HG03060 (cell line): ENCODE data around the gene NOTCH1.

Experiments used
- ATAC-seq: cut with Tn5 transposase; IDR thresholded peaks from one replicate; pipeline ENCODE4 v1.9.1; 2021; ENCODE audit warnings: low read depth, moderate number of reproducible peaks; ENCODE audit not compliant: unreplicated experiment

Gene NOTCH1

GRCh38 chr9:136549010-136549980, 3.4 kb upstream of the NOTCH1 start:
- no peak for ATAC-seq

GRCh38 chr9:136547508-136548215, 1.8 kb upstream of the NOTCH1 start:
- ATAC-seq = no peak

GRCh38 chr9:136546697-136547501, 1.1 kb upstream of the NOTCH1 start:
- no peak for ATAC-seq

GRCh38 chr9:136545692-136545964, 220 bp downstream of the NOTCH1 start:
- no peak for ATAC-seq

- ATAC-seq = no peak
Measured at GRCh38 chr9:136544964-136545691, 720 bp downstream of the NOTCH1 start.

- ATAC-seq = no peak
Measured at GRCh38 chr9:136544548-136544963, 1.3 kb downstream of the NOTCH1 start.

GRCh38 chr9:136543830-136544547, 1.9 kb downstream of the NOTCH1 start:
- ATAC-seq = no peak

- ATAC-seq = no peak
Measured at GRCh38 chr9:136543280-136543679, 2.6 kb downstream of the NOTCH1 start.

- ATAC-seq = no peak
Measured at GRCh38 chr9:136542241-136543040, 3.4 kb downstream of the NOTCH1 start.

GRCh38 chr9:136541709-136542108, 4.1 kb downstream of the NOTCH1 start:
- ATAC-seq = no peak

- no peak for ATAC-seq
Measured at GRCh38 chr9:136541179-136541578, 4.7 kb downstream of the NOTCH1 start.

GRCh38 chr9:136539427-136540421, 6.1 kb downstream of the NOTCH1 start:
- ATAC-seq = no peak

GRCh38 chr9:136538599-136539426, 7.0 kb downstream of the NOTCH1 start:
- ATAC-seq = no peak

- no peak for ATAC-seq
Measured at GRCh38 chr9:136537896-136538598, 7.8 kb downstream of the NOTCH1 start.

GRCh38 chr9:136537411-136537810, 8.4 kb downstream of the NOTCH1 start:
- ATAC-seq = no peak

- no peak for ATAC-seq
Measured at GRCh38 chr9:136536721-136537241, 9.1 kb downstream of the NOTCH1 start.
